Measurements from ENCODE around the gene CCHCR1. TPM values are rescaled to one million over a fixed set of nuclear protein-coding genes. Genes with fewer than 3 reads are reported as not detected.
"Not testable (repeated sequence)": the region's sequence is repeated elsewhere in the genome, so short reads cannot be mapped to it uniquely, and the experiment has no call there.

The CCHCR1 gene
- total and polyA plus RNA-seq, 2 experiments from 2014 or later = 19.8 to 46.7 TPM

DNA sequence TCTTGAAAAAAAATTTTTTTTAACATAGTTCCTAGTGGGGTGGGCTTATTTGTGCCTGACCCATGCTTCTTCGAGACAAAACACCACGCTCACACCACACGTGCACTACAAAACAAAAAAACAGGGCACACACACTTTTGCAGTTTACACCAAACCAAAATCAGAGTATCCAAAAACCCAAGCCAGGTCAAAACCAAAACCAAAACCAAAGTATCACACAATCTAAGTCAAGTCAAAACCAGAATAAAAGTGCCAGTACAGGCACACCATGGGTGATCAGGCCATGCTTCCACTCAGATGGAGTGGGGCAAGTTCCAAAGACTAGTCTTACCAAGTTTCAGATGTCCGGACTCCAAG, 28.1 kb upstream of the CCHCR1 start:
- peaks cover 32% of the 10 kb centered on the region for H3K4me1 Mint-ChIP-seq
- H3K27me3 Mint-ChIP-seq (ENCODE audit: insufficient read depth, low read depth, poor library complexity); H2AFZ ChIP-seq; H3F3A ChIP-seq (replicated peaks; ENCODE audit: low read depth); H3K79me2 ChIP-seq (replicated peaks; ENCODE audit: insufficient read depth); H3K4me3 ChIP-seq; H3K36me3 Mint-ChIP-seq (ENCODE audit: low read depth); DNase-seq (ENCODE audit: low spot score); H4K20me1 ChIP-seq (replicated peaks; ENCODE audit: insufficient read depth); ATAC-seq; H3K4me2 ChIP-seq; H3K27ac Mint-ChIP-seq; H3K4me3 Mint-ChIP-seq; H3K27ac ChIP-seq (ENCODE audit: low read depth); H3K36me3 ChIP-seq (ENCODE audit: insufficient read depth); H3K9me3 Mint-ChIP-seq; H3K27me3 ChIP-seq (ENCODE audit: insufficient read depth); H3K9me2 ChIP-seq (ENCODE audit: insufficient read depth): not testable (repeated sequence)
- peaks cover 44% of the 10 kb centered on the region for H3K4me1 ChIP-seq (ENCODE audit: insufficient read depth)

DNA sequence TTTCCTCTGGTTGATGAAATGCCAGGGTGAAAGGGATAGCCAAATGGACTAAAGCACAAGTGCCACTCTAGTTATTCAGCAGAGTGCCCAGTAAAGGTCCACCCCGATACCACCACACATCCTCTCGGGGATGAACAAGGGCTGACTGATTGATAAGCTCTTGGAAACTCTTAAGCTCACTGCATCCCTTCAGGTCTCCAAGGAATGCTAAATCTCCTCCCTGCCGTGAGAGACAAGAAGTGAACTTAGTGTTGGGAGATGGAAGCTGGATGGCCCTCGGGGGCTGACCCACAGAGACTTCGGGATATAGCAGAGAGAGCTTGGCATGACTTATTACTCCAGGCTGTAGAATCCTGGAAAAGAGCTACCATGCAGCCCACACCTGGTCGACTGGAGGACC, 26.3 kb upstream of the CCHCR1 start:
- not testable (repeated sequence) for H3F3A ChIP-seq (replicated peaks; ENCODE audit: low read depth); H3K9me3 Mint-ChIP-seq; ATAC-seq; H3K4me3 Mint-ChIP-seq; H3K4me3 ChIP-seq; H3K36me3 ChIP-seq (ENCODE audit: insufficient read depth); H3K4me2 ChIP-seq; H2AFZ ChIP-seq; H3K27ac ChIP-seq (ENCODE audit: low read depth); H3K27me3 Mint-ChIP-seq (ENCODE audit: insufficient read depth, low read depth, poor library complexity); H3K9me2 ChIP-seq (ENCODE audit: insufficient read depth); DNase-seq (ENCODE audit: low spot score); H3K79me2 ChIP-seq (replicated peaks; ENCODE audit: insufficient read depth); H4K20me1 ChIP-seq (replicated peaks; ENCODE audit: insufficient read depth); H3K27me3 ChIP-seq (ENCODE audit: insufficient read depth)
- Mint-ChIP-seq H3K36me3 (ENCODE audit: low read depth) (peaks cover 10% of the 10 kb centered on the region; the same call in 2 of the 3 replicates), H3K27ac (0 out of 2 replicates have a peak overlapping the region, but pooled peaks have one; percentile 23), H3K4me1 (peaks cover 28% of the 10 kb centered on the region)
- H3K4me1 ChIP-seq (ENCODE audit: insufficient read depth) = peaks cover 37% of the 10 kb centered on the region

DNA sequence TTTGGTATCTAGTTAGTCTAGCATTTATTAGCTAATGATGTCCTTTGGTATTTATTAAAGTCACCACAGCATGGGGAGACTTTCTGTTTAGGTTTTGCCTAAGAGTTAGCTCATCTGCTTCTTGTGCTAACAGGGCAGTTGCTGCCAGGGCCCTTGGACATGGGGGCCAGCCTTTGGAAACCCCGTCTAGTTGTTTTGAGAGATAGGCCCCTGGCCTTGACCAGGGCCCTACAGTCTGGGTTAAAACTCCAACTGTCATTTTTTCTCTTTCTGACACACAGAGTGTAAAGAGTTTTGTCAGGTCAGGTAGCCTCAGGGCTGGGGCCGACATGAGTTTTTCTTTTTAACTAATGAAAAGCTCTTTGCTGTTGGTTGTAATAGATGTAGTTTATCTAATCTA, 25.7 kb upstream of the CCHCR1 start:
- H3K27ac Mint-ChIP-seq; H3K4me3 ChIP-seq; H3K27ac ChIP-seq (ENCODE audit: low read depth); H3K36me3 ChIP-seq (ENCODE audit: insufficient read depth); ATAC-seq; H3K9me3 Mint-ChIP-seq; DNase-seq (ENCODE audit: low spot score); H3K79me2 ChIP-seq (replicated peaks; ENCODE audit: insufficient read depth); H3F3A ChIP-seq (replicated peaks; ENCODE audit: low read depth); H3K27me3 ChIP-seq (ENCODE audit: insufficient read depth); H3K4me2 ChIP-seq; H4K20me1 ChIP-seq (replicated peaks; ENCODE audit: insufficient read depth); H3K4me3 Mint-ChIP-seq; H2AFZ ChIP-seq; H3K9me2 ChIP-seq (ENCODE audit: insufficient read depth); H3K27me3 Mint-ChIP-seq (ENCODE audit: insufficient read depth, low read depth, poor library complexity): not testable (repeated sequence)
- Mint-ChIP-seq H3K4me1 (peaks cover 32% of the 10 kb centered on the region), H3K36me3 (ENCODE audit: low read depth) (peaks cover 10% of the 10 kb centered on the region; the same call in 2 of the 3 replicates)
- H3K4me1 ChIP-seq (ENCODE audit: insufficient read depth) = peaks cover 37% of the 10 kb centered on the region

DNA sequence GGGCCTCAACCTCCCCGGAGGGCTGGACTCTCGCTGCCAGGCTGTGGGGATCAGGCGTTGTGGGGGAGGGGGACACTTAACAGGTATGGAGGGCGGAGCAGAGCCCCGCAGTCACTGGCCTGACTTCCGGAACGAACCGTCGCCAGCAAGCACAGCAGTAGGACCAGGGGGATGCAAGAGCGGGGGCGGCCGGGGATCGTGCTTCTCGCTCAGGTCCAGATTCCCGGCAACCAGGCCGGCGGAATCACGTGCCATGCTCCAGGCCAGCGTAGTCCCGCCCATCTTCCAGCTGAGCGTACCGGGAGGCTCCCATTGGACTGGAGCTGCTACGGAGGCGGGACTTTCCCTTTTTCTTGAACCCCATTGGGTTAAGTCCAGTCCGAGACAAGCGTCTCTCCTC, 22.9 kb upstream of the CCHCR1 start:
- H3F3A ChIP-seq (replicated peaks; ENCODE audit: low read depth) = no peaks in the 10 kb centered on the region
- Mint-ChIP-seq H3K27ac (no peak overlapping the region), H3K4me3 (no peak overlapping the region), H3K9me3 (no peaks in the 10 kb centered on the region), H3K27me3 (ENCODE audit: insufficient read depth, low read depth, poor library complexity) (peaks cover 7% of the 10 kb centered on the region), H3K4me1 (peaks cover 39% of the 10 kb centered on the region), H3K36me3 (ENCODE audit: low read depth) (peaks cover 13% of the 10 kb centered on the region; the same call in 2 of the 3 replicates)
- DNase-seq (ENCODE audit: low spot score) = peak; percentile 95
- no peaks in the 10 kb centered on the region; the same call in 1 of the 2 replicates for H3K36me3 ChIP-seq (ENCODE audit: insufficient read depth)
- no peaks in the 10 kb centered on the region for H3K9me2 ChIP-seq (ENCODE audit: insufficient read depth)
- H3K27me3 ChIP-seq (ENCODE audit: insufficient read depth) = no peaks in the 10 kb centered on the region
- H3K4me2 ChIP-seq = no peak overlapping the region; the same call in 1 of the 2 replicates
- no peak overlapping the region for H2AFZ ChIP-seq
- H3K79me2 ChIP-seq (replicated peaks; ENCODE audit: insufficient read depth) = no peaks in the 10 kb centered on the region
- no peak overlapping the region for H3K27ac ChIP-seq (ENCODE audit: low read depth)
- H4K20me1 ChIP-seq (replicated peaks; ENCODE audit: insufficient read depth) = no peaks in the 10 kb centered on the region
- H3K4me3 ChIP-seq = no peak overlapping the region
- H3K4me1 ChIP-seq (ENCODE audit: insufficient read depth) = peaks cover 32% of the 10 kb centered on the region
- peak; percentile 97 for ATAC-seq
- no peak for TF ChIP-seq NANOG (IDR thresholded peaks at IDR 0.05; ENCODE audit: borderline replicate concordance)
- no peak for TF ChIP-seq CREB1 (CRISPR knock-in tag; IDR thresholded peaks at IDR 0.05; ENCODE audit: low read depth)
- no peak for TF ChIP-seq EZH2phosphoT487 (IDR thresholded peaks at IDR 0.05; ENCODE audit: unreplicated experiment)
- no peak for TF ChIP-seq POLR2AphosphoS5 (IDR thresholded peaks at IDR 0.05; ENCODE audit: low read depth)
- no peak for TF ChIP-seq STAT1 (IDR thresholded peaks at IDR 0.05; ENCODE audit: unreplicated experiment)
- TF ChIP-seq ZNF462 (CRISPR knock-in tag; IDR thresholded peaks at IDR 0.05) = no peak
